Measurements from ENCODE around the gene LRFN3. TPM values are rescaled to one million over a fixed set of nuclear protein-coding genes. Genes with fewer than 3 reads are reported as not detected.

The LRFN3 gene
- total and polyA plus RNA-seq, 2 of the 13 experiments (the other 11 are each of a cell fraction or from before 2014, with no cell fraction given) = 0.74 to 1.6 TPM

- TF ChIP-seq NCOA5 (CRISPR knock-in tag; IDR thresholded peaks at IDR 0.05) (no peak), NCOA2 (CRISPR knock-in tag; IDR thresholded peaks at IDR 0.05) (peak; percentile 65; the same call in 1 of the 2 replicates), ZNF256 (CRISPR knock-in tag; conservative IDR thresholded peaks at IDR 0.05) (peak; percentile 83; the same call in 1 of the 2 replicates), ZNF296 (CRISPR knock-in tag; conservative IDR thresholded peaks at IDR 0.05) (0 out of 2 replicates have a peak, but pooled peaks have one; percentile 37), ZNF496 (CRISPR knock-in tag; IDR thresholded peaks at IDR 0.05; ENCODE audit: insufficient replicate concordance) (no peak), HOXA5 (CRISPR knock-in tag; IDR thresholded peaks at IDR 0.05) (peak; percentile 92), SALL1 (CRISPR knock-in tag; IDR thresholded peaks at IDR 0.05) (peak; percentile 94), ZNF713 (CRISPR knock-in tag; IDR thresholded peaks at IDR 0.05) (no peak), ZNF274 (CRISPR knock-in tag; IDR thresholded peaks at IDR 0.05) (0 out of 2 replicates have a peak, but pooled peaks have one; percentile 37), ATF4 (CRISPR knock-in tag; IDR thresholded peaks at IDR 0.05) (no peak), ZNF776 (CRISPR knock-in tag; IDR thresholded peaks at IDR 0.05) (no peak), XRCC5 (optimal IDR thresholded peaks at IDR 0.05; ENCODE audit: low read length) (peak; percentile 57), ZHX2 (IDR thresholded peaks at IDR 0.05; ENCODE audit: low read depth) (no peak), ZHX2 (CRISPR knock-in tag; IDR thresholded peaks at IDR 0.05; ENCODE audit: borderline replicate concordance) (peak; percentile 84; the same call in 1 of the 2 replicates), PLRG1 (conservative IDR thresholded peaks at IDR 0.05) (no peak), HOXA3 (CRISPR knock-in tag; IDR thresholded peaks at IDR 0.05) (peak; percentile 40; the same call in 1 of the 2 replicates), HNRNPLL (IDR thresholded peaks at IDR 0.05; ENCODE audit: low read depth, low read length, poor library complexity, severe bottlenecking) (no peak), ZNF354B (CRISPR knock-in tag; IDR thresholded peaks at IDR 0.05) (no peak), YEATS2 (CRISPR knock-in tag; IDR thresholded peaks at IDR 0.05; ENCODE audit: borderline replicate concordance) (peak; percentile 55; the same call in 1 of the 2 replicates)
- TF ChIP-seq, protein P1, sequence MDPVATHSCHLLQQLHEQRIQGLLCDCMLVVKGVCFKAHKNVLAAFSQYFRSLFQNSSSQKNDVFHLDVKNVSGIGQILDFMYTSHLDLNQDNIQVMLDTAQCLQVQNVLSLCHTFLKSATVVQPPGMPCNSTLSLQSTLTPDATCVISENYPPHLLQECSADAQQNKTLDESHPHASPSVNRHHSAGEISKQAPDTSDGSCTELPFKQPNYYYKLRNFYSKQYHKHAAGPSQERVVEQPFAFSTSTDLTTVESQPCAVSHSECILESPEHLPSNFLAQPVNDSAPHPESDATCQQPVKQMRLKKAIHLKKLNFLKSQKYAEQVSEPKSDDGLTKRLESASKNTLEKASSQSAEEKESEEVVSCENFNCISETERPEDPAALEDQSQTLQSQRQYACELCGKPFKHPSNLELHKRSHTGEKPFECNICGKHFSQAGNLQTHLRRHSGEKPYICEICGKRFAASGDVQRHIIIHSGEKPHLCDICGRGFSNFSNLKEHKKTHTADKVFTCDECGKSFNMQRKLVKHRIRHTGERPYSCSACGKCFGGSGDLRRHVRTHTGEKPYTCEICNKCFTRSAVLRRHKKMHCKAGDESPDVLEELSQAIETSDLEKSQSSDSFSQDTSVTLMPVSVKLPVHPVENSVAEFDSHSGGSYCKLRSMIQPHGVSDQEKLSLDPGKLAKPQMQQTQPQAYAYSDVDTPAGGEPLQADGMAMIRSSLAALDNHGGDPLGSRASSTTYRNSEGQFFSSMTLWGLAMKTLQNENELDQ (CRISPR knock-in tag; IDR thresholded peaks at IDR 0.05; ENCODE audit: borderline replicate concordance) = 0 out of 2 replicates have a peak, but pooled peaks have one; percentile 82
- TF ChIP-seq, protein P2, sequence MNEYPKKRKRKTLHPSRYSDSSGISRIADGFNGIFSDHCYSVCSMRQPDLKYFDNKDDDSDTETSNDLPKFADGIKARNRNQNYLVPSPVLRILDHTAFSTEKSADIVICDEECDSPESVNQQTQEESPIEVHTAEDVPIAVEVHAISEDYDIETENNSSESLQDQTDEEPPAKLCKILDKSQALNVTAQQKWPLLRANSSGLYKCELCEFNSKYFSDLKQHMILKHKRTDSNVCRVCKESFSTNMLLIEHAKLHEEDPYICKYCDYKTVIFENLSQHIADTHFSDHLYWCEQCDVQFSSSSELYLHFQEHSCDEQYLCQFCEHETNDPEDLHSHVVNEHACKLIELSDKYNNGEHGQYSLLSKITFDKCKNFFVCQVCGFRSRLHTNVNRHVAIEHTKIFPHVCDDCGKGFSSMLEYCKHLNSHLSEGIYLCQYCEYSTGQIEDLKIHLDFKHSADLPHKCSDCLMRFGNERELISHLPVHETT (CRISPR knock-in tag; conservative IDR thresholded peaks at IDR 0.05) = 0 out of 2 replicates have a peak, but pooled peaks have one; percentile 27
Observed at GRCh38 chr19:35963514-35963913, 27.3 kb downstream of the LRFN3 start (continued).

Data from HepG2 (cell line).